Choroid plexus epithelial cell (primary cell): ENCODE results near the gene KRT17.

Experiments
- DNase-seq: peaks from one replicate; pipeline ENCODE4 v3.0.0-alpha.2; 2010; ENCODE audit warnings: low read depth
- H3K4me3 ChIP-seq: 2 replicates; pipeline ENCODE4 v1.5.1; 2011; ENCODE audit warnings: low read depth, mild to moderate bottlenecking, control low read depth, low read length, moderate library complexity
- TF ChIP-seq, protein P1 (sequence below): conservative IDR thresholded peaks from 2 replicates; pipeline ENCODE4 v1.5.1; 2011; ENCODE audit warnings: low read depth, mild to moderate bottlenecking, control low read depth, inconsistent platforms, low read length, moderate library complexity

The KRT17 gene

DNA sequence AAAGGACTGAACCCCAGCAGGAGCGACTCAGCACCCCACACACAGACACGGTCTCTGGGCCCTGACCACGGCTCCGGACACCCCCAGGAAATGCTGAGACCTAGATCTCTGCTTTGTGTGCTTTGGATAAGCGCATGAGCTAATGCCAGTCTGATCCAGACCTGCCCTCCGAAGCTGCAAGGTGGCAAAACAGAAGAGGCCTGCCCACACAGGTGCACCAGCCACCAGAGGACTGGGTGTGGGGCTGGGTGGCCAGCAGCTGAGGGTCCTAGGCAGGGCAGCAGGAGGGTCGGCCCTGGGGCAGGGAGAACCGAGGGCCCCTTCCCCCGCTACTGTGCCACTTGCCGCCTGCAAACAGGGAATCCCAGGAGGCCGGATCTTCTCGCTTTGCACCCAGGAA, 33.6 kb upstream of the KRT17 start:
- DNase-seq = no peak
- TF ChIP-seq, protein P1, sequence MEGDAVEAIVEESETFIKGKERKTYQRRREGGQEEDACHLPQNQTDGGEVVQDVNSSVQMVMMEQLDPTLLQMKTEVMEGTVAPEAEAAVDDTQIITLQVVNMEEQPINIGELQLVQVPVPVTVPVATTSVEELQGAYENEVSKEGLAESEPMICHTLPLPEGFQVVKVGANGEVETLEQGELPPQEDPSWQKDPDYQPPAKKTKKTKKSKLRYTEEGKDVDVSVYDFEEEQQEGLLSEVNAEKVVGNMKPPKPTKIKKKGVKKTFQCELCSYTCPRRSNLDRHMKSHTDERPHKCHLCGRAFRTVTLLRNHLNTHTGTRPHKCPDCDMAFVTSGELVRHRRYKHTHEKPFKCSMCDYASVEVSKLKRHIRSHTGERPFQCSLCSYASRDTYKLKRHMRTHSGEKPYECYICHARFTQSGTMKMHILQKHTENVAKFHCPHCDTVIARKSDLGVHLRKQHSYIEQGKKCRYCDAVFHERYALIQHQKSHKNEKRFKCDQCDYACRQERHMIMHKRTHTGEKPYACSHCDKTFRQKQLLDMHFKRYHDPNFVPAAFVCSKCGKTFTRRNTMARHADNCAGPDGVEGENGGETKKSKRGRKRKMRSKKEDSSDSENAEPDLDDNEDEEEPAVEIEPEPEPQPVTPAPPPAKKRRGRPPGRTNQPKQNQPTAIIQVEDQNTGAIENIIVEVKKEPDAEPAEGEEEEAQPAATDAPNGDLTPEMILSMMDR = no peak
- no peak overlapping the region for H3K4me3 ChIP-seq

DNA sequence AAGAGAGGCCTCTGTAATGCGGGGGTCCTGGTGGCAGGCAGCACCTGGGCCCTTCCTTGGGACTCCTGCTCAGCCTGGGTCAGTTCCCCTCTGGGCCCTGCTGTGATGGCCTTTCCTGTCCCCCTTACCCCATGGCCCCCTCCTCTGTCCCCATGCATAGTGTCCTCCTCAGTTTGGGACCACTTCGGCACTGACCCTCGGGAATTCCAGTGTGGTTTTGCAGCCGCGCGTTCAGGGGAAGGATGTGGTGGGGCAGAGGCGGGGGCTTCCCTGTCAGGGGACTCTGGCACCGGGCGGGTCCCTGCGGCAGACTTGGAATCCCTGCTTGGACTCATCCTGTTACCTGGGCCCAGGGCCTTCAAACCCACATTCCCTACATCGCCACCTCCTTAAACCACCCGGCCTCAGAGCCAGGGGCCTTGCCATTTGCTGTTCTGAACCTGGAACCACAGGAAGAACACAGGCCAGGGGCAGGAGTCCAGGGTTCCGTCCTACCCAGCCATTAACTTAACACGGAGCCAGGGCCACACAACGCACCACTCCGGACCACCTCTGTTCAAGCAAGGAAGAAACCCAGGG, 32.9 kb upstream of the KRT17 start:
- H3K4me3 ChIP-seq = no peak overlapping the region
- TF ChIP-seq, protein P1 = no peak
- DNase-seq = no peak

DNA sequence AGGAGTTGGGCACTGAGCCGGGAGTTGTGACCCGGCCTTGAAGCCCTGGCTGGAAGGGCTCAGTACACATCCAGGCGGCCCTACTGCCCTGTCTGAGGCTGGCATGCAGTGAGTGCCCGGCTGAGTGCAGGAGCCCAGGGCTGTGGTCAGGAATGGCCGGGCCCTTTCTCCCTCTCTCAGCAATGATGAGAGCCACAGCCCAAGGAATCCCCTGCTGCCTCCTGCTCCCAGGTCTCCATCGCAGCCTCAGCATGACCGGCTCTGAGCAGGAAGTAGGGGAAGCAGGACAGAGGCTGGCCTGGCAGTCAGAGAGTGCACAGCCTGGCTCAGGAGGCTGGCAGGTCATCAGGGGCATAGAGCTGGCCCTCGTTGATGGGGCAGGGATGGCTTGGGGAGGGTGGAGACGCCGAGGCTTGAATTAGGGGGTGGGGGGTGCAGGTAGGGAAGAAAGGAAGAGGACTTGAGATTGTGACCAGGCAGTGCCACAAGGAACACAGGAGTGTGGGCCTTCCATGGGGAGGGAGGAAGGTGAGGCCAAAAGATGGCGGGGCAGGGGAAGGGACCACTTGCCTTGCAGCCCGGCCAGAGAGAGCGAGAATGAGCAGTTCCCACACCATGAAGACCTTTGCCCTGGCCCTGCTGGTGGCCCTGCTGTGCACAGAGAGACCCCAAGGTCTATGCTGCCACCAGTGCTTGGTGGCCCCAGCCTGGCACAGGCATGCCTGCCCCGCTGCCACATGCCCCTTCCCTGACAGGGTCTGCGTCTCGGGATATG, 32.1 kb upstream of the KRT17 start:
- H3K4me3 ChIP-seq = no peak overlapping the region
- TF ChIP-seq, protein P1 = no peak
- no peak for DNase-seq

DNA sequence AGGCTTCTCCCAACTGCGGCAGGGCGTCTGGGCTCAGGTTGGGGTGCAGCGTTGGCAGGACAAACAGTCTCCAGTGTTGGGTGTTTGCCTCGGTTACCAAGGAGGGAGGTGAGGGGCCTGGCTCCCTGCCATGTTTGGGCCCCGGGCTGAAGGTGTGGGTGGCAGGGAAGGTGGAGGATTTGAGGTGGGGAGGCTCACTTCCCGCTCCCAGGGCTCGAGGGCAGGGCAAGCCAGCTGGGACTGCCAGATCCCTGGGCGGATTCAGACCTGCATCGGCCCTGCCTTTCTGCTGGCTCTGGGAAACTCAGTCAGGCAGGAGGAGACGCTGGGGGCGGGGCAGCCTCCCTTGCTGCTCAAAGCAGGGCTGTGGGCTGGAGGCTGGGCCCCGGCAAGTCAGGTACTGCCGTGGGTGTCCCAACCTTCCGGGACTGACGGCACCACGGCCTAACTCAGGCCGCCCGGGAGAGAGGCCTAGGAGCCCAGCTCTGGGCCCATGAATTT, 31.3 kb upstream of the KRT17 start:
- TF ChIP-seq, protein P1 = no peak
- no peak for DNase-seq
- no peak overlapping the region for H3K4me3 ChIP-seq

DNA sequence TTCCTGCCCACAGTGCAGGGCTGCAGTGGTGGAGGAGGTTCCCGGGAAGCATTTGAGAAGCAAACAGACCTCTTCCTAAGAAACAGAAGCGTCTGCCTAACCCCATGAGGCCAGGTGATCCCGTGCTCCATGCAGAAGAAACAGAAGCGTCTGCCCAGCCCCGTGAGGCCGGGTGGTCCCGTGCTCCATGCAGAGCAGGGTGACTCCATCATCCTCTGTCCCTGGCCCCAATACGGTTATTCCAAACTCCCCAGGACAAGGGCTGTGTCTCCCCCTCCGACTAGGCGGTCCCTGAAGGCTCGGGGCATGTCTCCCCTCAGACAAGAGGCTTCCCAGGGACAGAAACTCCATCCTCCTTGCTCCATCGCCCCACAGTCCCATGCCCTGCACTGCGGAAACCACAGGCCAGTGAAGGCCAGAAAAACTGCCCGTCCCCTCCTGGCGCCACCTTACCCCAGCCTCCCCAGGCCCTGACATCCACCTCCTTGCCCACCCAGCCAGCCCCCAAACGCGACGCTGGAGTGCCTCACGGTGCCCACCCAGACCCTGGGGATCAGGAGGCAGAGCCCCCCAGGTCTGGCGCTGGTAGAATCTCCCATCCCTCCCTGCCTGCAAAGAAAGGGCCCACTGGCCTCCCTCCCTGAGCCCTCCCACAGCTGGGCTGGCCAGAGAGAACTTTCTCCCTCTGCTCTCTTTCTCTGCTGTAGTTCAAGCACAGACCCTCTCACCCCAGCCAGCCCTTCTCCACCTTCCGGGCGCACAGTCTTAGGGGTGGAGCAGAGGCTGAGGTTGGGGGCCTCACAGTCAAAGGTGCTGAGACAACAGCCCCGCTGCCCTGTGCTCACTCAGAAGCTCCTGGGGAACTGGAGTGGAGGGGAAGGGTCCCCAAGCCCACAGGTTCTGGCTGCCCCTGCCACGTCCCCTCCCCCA, 30.6 kb upstream of the KRT17 start:
- H3K4me3 ChIP-seq = no peak overlapping the region
- DNase-seq = no peak
- TF ChIP-seq, protein P1 = no peak

DNA sequence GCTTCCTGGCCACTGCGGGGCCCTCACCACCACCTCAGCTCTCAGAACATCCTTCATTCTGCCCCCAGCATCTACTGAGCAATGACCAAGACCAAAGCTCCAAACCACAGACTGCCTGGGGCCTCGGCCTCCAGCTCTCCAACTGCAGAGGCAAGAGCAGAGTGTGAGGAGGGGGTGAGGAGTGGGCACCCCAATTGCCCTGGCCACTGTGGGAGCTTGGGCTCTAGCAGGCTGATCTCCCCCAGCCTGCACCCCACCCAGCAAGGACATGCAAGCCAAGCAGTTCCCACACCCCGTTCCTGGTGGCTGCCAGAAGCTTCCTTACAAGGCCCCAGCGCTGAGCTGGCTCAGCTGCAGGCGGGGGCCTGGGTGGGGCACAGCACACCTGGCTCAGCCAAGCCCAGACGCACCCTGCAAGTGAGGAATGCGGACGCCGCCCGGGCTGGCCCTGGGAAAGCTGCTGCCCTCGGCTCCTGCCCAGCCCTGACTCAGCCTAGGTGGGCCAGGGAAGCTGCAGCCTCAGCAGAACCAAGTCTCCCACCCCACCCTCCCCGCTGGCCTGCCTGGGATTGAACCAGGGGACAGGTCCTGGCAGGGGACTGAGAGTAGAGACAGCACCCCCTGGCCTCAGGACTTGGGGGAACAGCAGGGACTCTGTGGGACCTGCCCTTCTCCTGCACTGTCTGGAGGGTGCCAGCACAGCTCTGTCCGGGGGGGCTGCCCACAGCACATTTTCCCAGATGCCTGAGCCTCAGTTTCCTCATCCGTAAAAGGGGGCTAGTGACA, 29.7 kb upstream of the KRT17 start:
- DNase-seq = no peak
- TF ChIP-seq, protein P1 = no peak

More for the DNA sequence above, 29.7 kb upstream of the KRT17 start:
- no peak overlapping the region for H3K4me3 ChIP-seq
